GM19025 (cell line): ENCODE data around the gene ATP6V0D1.
"Not testable (repeated sequence)": the region's sequence is repeated elsewhere in the genome, so short reads cannot be mapped to it uniquely, and the experiment has no call there.

ENCODE experiments used
- ATAC-seq: cut with Tn5 transposase; IDR thresholded peaks from one replicate; pipeline ENCODE4 v1.9.1; 2021; ENCODE audit warnings: mild to moderate bottlenecking, low read depth, moderate library complexity; ENCODE audit not compliant: unreplicated experiment

Gene ATP6V0D1

DNA sequence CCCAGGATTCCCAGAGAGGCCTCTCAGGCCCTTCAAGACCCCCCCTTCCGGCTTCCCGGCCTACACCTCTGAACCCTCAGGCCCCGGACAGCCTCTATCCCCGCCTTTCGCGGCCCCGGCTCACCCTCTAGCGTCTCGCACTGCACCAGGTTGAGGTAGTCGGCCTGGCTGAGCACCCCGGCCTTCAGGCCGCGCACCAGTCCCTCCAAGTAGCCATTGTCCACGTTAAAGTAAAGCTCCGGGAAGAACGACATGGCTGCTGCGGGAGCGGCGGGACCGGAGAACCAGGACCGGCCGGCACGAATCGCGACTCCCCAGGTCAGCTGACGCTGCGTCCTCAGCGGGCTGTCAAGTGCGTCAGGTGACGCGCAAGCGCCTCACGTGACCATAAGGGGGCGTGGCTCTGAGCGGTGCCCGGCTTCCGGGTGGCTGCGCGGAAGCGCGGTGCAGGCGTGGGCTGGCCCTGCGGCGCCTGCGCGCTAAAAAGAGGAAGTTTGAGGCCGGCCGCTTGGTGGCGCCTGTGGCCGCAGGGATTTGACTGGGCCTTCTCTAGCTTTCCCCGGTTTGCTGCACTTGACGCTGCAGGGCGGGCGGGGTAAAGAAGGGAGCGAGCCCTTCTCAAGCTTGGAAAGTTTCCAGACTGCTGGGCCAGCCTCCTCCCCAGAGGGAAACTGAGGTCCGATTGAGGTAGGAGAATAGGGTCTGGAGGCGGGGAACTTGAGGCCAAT, at the start of gene ATP6V0D1:
Gene ATP6V0D1, minus strand, starts transcription at position 325 of the 728 bp plus-strand sequence. Its CDS starts 71 bp downstream, at position 254.
- ATAC-seq: peak; percentile 94

DNA sequence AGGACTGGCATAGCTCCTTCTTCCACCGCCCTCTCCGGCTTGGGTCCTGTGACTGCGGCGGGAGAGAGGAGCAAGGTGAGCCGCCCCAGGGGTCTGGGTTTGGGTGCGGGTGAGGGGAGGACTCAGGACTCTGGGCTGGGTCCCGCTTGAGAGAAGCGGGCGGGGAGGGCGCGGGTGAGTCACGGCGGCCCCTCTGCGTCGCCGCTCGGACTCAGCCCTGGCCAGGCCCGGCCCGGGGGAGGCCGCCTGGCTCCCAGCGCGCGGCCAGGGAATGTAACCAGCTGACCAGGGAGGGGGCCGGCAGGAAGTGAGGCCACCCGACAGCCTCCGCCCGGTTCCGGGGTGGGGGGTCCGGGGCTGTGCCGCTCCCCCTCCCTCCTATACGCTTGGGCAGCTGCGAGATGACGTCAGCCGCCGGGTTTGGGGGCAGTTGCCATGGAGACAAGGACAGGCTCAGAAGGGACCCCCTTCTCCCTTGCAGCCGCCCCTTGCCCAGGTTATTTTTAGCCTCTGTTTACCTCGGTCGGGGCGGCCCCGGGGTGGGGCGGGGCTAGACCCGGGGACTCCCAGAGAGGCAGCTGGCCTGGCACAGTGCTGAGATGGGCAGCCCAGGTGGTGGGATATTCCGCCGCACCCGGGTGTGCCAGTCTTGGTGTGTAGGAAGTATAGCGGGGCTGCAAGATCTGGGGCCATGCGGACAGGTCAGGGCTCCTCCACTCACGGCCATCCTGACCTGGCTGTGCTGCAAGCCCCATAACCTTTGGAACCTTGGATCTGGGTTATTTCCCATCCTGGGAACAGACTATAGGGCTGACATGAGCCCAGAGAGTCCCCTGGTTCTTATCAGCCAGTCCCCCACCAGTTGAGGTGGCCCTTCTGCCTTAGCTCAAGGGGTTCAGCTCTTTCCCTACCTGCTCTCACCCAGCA, 49.3 kb upstream of the ATP6V0D1 start:
- no peak for ATAC-seq

DNA sequence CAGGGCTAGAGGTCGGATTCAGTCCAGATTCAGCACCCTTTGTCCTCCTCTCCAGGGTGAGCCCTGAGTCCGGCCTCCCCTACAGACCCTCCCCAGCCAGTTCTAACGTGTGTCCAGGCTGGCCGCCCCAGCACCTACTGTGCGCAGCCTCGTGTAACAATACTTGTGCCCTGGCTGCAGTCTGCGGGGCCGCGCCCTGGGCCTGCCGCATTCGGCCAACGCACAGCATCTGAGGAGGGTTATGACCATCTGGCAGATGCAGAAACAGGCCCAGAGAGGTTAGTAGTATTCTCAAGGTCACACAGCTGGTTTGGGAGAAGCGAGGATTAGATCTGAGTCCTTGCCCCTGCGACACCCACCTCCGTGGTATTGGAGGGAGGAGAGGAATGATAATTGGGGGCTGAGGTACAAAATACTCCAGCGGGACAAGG, 48.6 kb upstream of the ATP6V0D1 start:
- no peak for ATAC-seq

DNA sequence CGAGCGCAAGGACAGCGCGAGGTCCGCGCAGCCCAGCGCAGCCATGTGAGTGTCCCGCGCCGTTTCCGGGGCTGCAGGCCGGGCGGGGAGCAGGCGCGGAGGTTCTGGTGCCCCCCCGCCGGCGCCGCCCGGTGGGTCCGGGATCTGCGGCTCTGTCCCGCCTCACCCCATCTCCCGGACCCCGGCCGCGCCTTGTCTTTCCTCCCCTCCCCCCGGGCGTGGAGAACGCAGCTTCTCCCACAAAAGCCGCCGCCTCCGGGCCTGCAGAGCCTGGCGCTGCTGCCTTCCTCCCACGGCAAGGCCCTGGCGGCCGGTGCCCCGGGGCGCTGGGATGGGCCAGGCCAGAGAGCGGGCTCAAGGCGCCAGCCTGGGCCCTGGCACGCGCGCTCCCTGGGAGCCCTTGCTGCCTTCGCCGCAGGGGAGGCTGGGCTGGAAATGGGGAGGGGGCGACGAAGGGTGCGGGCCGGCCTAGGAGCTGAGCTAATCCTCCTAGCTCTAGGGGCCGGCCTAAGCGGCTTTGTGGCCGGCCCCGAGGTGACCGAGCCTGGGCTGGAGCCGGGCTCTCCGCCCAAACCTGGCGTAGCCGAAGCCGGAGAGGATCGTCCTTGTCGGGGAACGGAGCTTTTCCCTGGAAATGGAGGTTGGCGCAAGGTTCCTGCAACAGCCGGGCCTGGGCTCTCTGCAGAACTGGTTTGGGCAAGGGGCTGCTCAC, 48.1 kb upstream of the ATP6V0D1 start:
- peak; percentile 26 for ATAC-seq

DNA sequence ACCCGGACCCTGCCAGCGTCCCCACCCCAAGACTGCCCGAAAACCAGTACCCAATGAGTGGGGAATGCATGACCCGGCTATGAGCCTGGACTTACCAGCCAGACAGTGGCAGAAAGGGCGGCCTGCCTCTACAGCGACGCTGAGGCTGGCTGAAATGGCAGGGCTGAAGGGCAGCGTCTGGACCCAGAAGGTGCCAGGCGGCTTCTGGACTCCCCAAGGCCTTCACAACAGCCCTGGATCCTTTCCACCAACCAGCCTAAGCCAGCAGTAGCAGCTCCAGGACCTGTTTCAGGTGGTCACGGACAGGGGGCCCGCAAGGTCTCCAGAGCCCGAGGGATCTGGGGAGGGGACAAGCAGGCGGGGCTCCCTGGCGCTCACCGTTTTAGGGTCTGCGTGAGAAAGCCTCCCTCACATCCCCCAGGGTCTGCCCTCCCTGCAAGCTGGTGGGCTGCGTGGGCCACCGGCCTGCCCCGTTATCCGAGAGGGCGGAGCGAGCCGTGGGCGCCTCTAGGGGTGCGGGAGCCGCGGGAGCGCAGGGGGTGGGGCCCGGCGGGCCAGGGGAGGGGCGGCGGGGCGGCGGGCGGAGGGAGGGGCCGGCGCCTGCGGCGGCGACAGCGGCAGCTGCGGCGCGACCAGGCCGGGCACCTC, 47.4 kb upstream of the ATP6V0D1 start, which contains the start of gene RIPOR1:
Gene RIPOR1, plus strand, starts transcription at position 608 of the 648 bp plus-strand sequence. CDS start 9,618 bp downstream, outside the sequence.
- ATAC-seq: peak; percentile 43

DNA sequence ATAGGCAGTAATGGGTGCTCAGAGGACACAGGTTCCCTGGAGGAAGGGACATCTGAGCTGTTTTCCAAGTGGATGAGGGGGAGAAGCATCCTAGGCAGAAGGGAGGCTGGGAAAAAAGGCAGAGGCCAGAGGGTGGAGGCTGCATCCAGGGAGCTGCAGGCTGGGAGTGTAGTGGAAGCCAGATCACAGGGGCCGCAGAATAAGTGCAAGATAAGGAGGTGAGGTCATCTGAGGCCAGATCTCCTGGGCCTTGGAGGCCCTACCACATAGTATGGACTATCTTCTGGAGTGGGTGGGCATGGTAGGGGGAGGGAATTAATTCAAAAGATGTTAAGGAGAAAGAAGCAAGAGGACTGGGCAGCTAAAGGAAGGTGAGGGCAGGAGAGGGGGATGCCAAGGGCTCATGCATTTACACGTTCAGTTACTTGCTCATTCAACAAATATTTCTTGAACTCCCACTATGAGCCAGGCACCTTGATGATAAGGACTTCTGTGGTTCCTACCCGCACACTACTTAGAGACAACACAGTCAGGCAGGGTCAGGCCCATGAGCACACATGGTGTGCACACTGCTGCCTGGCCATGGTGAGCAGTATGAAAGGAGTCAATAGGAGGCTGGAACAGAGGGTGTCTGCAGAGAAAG, 45.3 kb upstream of the ATP6V0D1 start:
- ATAC-seq: no peak

DNA sequence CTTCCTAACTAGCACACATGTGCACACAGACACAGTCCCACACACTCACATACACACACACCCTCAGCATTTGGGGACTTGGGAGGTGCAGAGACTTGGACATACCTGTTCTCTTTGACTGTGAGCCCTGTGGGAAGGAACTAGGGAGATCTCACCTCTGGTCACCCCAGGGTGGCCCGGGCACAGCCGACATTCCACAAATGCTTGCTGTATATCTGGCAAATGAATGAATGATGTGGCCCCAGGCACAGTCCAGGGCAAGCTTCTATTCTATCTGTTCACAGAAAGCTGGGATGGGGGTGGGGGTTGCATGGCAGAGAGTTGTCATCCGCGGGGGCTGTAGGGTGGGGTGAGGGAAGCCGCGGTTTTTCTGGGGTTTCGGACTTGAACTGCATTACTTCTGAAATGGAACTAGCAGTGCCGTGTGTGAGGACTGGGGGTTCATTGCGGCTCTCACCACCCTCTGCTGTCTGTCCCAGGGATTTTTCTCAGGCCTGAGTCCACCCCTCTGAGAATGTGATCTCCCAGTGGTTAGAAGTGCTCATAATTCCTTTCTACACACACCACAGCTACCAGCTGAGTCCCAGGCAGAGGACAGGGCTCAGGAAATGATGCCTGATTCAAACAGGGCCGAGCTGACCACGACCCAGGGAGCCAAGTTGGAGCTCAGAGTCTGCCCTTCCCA, 44.4 kb upstream of the ATP6V0D1 start:
- no peak for ATAC-seq

DNA sequence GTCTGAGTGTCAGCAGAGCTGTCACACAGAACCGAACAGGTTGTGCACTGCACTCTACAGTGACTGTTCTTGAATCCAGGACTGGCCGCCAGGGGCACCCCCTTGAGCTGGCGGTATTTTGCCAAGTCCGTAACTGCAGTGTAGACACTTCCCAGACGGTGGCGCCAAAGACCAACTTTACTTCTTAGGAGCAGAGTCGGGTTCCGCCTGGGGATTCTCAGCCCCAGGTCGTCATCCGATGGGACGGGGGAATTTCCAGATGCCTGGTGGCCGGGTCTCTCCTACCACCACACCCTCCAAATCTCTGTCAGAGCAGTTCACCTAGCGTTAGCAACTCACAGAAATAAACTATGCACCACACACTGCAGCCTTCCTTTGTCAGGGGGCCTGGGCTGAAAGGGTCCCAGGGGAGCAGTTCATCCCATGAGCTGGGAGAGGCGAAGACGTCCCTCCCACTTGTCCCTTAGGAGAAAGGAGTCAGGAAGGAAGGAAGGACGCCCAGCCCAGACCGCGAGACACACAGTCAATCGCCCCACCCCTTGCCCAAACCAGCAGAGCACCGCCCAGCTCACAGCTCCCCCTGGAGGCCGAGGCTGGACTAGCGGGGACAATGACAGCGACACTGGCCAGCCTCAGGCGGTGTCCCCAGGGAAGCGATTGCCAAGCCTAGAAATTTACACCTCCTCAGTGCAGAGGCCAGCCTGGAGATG, 40.3 kb upstream of the ATP6V0D1 start:
- ATAC-seq: peak; percentile 68

DNA sequence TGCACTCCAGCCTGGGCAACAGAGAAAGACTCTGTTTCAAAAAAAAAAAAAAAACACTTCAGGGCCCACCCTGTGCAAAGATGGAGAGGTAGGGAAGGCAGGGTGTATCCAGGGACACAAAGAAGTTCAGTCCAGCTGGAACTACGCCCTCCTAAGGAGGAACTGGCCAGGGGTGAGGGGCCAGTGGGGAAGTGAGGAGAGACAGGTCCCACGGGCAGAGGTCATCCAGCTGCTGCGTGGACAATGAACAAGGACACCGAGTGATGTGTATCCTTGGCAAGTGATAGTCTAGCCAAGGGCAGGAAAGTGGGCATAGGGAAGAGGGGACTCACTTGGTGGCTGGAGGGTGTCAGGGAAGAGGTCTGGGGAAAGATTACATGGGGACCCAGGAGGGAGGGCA, 38.3 kb upstream of the ATP6V0D1 start:
- ATAC-seq: no peak

DNA sequence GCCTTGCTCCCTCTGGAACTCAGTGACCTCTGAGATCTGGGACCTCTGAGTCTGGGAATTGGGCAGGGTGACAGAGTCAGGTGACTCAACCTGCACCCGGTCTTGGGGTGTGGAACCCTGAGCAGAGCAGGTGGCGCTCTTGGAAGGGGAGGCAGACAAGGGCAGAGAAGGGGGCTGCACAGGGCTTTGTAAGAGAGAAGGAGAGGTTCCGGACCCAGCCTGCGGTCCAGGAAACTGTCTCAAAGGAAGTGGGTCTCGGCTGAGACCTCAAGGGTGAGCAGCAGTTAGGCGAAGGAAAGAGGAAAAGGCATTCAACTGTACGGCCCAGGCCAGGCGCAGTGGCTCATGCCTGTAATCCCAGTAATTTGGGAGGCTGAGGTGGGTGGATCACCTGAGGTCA, 37.7 kb upstream of the ATP6V0D1 start:
- no peak for ATAC-seq

DNA sequence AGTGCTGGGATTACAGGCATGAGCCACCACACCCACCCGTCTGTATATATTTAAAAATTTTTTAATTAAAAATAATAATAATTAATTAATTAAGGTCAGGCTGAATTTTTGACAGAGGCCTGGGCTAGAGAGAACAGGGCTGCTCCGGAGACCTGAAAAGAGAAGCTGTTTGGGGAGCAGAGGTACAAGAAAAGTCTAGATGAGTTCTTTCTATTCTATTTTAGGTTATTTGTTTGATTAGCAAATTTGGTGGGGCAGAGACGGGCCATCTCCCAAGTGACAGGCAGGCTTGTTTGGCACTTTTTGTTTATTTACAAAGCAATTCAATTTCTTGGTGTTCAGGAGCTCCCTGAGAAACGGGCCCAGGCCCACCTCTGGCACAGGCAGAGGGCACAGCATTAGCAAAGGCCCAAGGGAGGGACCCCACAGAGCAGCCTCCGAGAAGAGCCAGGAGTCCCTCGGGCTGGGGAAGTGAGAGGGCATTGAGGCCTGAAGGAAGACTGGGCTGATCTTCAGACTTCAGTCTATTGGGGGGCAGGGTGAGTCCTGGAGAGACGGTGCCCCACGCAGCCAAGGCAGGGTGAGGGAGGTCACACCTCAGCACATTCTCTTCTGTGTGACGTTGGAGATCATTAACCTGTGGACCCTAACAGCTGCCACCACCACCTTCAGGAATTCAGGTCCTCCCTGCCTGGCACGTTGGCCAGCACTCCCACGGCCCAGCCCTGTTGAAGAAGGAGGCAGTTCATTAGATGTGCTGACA, 36.9 kb upstream of the ATP6V0D1 start:
- peak; percentile 24 for ATAC-seq

DNA sequence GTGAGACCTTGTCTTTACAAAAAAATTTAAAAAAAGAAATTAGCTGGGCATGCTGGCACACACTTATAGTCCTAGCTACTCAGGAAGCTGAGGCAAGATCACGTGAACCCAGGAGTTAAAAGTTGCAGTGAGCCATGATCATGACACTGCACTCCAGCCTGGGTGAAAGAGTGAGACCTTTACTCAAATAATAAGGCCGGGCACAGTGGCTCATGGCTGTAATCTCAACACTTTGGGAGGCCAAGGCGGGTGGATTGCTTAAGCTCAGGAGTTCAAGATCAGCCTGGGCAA, 36.1 kb upstream of the ATP6V0D1 start:
- ATAC-seq: no peak

DNA sequence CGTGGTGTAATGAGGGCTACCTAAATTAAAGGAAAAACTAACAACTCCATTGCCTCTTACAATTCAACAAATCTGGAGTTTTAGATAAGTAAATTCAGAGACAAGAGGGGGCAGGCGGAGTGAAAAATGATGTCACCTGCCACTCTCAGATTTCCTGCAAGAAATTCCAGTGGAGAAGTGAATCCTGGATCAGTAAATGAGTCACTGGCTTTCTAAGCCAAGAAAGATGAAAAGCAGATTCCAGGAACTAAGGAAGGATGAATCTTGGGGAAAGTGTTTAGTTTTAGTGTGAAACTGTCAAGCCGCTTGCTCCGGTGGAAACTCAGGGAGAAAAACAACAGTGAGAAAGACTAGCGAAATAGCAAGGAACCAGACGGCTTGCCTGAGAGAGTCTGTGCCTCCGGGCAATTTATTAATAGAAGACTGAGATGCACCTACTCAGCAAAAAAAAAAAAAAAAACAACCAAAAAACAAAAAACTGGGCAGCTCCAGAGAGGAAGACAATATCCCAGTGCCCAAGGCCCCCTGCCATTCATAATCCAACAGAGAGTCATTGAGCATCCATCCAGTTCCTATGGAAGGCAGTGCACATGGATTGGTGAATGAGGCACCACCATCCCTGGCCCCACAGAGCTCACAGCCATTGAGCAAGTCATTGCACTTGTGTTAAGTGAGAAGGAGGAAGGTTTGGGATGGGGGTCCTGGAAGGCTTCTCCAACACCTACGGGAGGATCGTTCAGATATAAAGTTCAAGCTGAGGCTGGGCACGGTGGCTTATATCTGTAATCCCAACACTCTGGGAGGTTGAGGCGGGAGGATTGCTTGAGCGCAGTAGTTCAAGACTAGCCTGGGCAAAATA, 35.6 kb upstream of the ATP6V0D1 start:
- ATAC-seq: no peak

DNA sequence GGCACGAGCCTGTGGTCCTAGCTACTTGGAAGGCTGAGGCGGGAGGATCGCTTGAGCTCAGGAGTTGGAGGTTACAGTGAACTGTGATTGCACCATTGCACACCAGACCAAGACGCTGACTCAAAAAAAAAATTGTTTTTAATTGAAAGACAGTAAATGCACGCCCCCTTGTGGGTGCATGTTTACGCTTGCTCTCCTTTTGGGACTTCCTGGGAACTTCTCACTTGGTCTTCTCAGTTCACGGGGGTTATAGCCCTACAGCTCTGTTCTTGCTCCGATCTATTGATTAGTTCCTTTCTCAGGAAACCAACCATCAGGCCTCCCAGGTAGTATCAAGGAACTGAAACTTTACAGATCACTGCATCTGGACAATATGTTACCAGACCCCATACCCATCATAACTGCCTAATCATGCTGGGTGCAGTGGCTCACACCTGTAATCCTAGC, 33.4 kb upstream of the ATP6V0D1 start:
- no peak for ATAC-seq

DNA sequence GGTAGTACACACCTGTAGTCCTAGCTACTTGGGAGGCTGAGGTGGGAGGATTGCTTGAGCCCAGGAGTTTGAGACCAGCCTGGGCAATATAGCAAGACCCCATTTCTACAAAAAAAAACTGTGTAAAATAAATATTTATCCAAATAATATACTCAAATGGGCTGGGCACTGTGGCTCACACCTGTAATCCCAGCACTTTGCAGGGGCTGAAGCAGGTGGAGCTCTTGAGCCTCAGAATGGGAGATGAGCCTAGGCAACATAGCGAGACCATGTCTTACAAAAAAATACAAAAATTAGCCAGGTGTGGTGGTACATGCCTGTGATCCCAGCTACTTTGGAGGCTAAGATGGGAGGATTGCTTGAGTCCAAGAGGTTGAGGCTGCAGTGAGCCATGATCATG, 32.9 kb upstream of the ATP6V0D1 start:
- ATAC-seq: not testable (repeated sequence)

DNA sequence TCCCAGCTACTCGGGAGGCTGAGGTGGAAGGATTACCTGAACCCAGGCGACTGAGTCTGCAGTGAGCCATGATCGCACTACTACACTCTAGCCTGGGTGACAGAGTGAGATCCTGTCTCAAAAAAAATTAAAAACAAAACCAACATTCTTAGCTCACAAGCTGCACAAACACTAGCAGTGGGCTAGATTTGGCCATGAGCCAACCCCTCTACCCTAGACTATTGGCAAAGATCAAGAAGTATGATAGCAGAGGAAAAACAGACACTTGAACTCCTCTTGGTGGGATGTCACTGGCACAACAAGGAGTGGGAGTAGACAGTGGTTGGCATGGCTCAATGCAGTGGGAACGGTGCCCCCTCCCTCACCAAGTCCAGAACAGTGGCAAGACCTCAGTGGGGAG, 28.1 kb upstream of the ATP6V0D1 start:
- ATAC-seq: no peak

DNA sequence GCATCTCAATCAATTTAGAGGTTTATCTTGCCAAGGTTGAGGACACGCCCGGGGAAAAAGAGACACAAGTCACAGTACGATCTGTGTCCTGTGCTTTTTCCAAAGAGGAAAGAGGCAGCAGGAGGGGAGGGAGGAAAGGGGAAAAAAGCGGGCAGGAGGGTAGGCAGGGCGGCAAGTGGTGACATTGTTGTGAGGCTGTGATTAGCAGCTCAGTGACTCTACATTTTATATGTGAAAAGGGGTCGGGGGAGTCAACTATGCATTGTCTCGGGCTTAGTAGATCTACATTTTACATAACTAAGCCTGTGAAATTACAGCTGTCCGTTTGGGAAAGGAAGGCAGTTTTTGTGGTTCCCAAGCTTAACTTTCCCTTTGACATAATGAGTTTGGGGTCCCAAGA, 25.5 kb upstream of the ATP6V0D1 start:
- no peak for ATAC-seq
